PFSK-1 (cell line): ENCODE measurements around the gene IL36A.

Experiments
- FOXP2 ChIP-seq: optimal IDR thresholded peaks from 2 replicates; pipeline ENCODE3; 2011; ENCODE audit warnings: borderline replicate concordance, control low read depth, inconsistent platforms; ENCODE audit not compliant: insufficient read depth; ENCODE audit errors: extremely low read length, extremely low read depth
- POLR2AphosphoS5 ChIP-seq: IDR thresholded peaks from 2 replicates; pipeline ENCODE4 v1.6.1; 2012; ENCODE audit warnings: low read depth, mild to moderate bottlenecking, control low read depth, low read length, moderate library complexity
- SIN3A ChIP-seq: IDR thresholded peaks from 2 replicates; pipeline ENCODE4 v1.6.1; 2012; ENCODE audit warnings: mild to moderate bottlenecking, low read length, moderate library complexity, borderline replicate concordance; ENCODE audit not compliant: insufficient read depth
- TAF1 ChIP-seq: IDR thresholded peaks from 2 replicates; pipeline ENCODE4 v1.6.1; 2012; ENCODE audit warnings: low read length, control low read depth, borderline replicate concordance; ENCODE audit not compliant: insufficient read depth
- TF ChIP-seq, protein P1 (sequence below), 2 experiments: IDR thresholded peaks; 2 replicates each; pipeline versions ENCODE4 v1.6.1 to v1.8.0; 2011 to 2012; ENCODE audit warnings: low read depth in 2 of 2, low read length in 2 of 2, control low read depth in 1 of 2, inconsistent platforms in 1 of 2, mild to moderate bottlenecking in 1 of 2, moderate library complexity in 1 of 2; ENCODE audit not compliant: insufficient read depth in 1 of 2

The IL36A gene

DNA sequence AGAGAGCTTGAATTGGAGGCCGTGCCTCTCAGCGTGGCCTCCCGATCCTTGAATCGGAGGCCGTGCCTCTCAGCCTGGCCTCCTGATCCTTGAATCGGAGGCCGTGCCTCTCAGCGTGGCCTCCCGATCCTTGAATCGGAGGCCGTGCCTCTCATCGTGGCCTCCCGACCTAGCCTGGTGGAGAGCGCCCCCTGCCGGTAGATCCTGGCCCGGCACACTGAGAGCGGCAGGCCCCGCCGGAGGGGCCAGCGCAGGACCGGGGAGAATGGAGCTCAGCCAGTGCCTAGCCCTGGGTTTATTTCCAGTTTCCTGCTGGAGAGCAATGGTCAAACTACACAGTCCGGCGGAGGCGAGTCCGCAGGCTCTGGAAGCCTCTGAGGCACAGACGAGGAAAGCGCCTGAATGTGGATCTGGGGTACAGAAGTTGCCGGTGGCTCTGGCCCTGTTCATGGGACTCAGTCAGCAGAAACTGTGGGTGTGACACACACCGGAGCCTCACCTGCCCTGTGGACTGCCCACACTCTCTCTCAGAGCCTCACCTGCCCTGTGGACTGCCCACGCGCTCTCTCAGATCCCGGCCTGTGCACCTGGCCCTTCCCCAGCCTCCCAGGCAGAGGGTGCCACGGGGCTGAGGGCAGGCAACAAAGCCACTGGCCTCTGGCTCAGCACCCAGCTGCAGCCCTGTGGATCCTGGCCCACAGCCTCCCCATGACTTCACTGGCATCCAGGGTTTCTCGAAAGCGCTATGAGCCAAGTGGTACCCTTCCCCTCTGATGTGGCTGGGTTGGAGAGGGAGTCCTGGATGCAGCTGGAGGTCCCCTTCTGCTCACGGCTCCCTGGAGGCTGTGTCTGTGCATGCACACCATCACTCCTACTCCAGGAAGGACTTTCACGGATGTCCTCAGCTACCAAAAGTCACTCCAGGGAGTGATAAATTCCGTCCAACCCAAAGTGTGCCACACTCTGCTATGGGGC lies 45.9 kb downstream of the IL36A start:
- no peak for TF ChIP-seq POLR2AphosphoS5
- no peak for TF ChIP-seq SIN3A
- TF ChIP-seq, protein P1, sequence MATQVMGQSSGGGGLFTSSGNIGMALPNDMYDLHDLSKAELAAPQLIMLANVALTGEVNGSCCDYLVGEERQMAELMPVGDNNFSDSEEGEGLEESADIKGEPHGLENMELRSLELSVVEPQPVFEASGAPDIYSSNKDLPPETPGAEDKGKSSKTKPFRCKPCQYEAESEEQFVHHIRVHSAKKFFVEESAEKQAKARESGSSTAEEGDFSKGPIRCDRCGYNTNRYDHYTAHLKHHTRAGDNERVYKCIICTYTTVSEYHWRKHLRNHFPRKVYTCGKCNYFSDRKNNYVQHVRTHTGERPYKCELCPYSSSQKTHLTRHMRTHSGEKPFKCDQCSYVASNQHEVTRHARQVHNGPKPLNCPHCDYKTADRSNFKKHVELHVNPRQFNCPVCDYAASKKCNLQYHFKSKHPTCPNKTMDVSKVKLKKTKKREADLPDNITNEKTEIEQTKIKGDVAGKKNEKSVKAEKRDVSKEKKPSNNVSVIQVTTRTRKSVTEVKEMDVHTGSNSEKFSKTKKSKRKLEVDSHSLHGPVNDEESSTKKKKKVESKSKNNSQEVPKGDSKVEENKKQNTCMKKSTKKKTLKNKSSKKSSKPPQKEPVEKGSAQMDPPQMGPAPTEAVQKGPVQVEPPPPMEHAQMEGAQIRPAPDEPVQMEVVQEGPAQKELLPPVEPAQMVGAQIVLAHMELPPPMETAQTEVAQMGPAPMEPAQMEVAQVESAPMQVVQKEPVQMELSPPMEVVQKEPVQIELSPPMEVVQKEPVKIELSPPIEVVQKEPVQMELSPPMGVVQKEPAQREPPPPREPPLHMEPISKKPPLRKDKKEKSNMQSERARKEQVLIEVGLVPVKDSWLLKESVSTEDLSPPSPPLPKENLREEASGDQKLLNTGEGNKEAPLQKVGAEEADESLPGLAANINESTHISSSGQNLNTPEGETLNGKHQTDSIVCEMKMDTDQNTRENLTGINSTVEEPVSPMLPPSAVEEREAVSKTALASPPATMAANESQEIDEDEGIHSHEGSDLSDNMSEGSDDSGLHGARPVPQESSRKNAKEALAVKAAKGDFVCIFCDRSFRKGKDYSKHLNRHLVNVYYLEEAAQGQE (IDR thresholded peaks at IDR 0.05; ENCODE audit: insufficient read depth in 1 of 2, low read depth in 2 of 2, low read length in 2 of 2) = no peak
- no peak for TF ChIP-seq TAF1
- TF ChIP-seq FOXP2 = no peak

DNA sequence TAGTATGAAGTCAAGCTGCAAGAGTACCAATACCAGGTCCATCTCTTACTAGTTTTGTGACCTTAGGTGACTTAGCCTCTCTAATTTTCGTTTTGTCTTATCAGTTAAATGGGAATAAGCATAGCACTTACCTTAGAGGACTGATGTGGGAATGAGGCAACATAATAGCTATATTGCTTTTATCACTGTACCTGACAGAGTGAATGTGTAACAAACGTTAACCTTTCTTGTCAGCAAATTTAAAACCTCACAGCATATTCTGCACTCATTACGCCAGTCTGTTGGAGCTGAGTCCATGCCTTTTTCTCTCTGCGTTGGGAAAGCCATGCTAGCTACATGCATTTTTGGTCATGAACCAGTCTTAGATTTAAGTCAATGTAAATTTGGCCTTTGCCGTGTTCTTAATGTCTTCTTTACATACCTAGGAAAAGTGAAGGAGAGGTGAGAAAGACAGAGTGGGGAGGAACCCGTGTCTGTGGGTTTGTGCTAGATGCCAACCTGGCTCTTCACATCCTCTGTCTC lies 47.2 kb downstream of the IL36A start, which contains the start of gene IL36B:
IL36B (minus strand) TSS at position 472 of the 522 bp plus-strand sequence.
- TF ChIP-seq POLR2AphosphoS5 (no peak), FOXP2 (no peak), TAF1 (no peak)
- TF ChIP-seq, protein P1 (IDR thresholded peaks at IDR 0.05; ENCODE audit: insufficient read depth in 1 of 2, low read depth in 2 of 2, low read length in 2 of 2) = no peak

DNA sequence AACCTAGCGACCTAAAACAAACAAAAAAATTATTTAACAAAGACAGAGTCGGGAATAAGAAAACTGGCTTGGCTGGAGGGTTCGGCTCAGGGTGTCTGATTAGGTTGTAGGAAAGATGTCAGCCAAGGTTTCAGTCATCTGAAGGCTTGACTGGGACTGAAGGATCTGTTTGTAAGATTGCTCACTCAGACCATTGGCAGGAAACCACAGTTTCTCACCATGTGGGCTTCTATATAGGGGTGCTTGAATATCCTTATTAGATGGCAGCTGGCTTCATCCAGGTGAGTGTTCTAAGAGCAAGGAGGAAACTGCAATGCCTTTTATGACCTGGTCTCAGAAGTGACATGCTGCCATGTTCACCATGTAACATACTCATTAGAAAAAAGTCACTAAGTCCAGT lies 48.4 kb downstream of the IL36A start:
- TF ChIP-seq POLR2AphosphoS5 = no peak

DNA sequence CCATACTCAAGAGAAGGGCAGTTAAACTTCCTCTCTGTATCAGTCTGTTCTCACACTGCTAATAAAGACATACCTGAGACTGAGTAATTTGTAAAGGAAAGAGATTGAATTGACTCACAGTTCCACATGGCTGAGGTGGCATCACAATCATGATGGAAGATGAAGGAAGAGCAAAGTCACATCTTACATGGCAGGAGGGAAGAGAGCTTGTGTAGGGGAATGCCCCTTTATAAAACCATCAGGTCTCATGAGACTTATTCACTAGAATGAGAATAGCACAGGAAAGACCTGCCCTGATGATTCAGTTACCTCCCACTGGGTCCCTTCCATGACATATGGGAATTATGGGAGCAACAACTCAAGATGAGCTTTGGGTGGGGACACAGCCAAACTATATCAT lies 48.8 kb downstream of the IL36A start:
- TF ChIP-seq, protein P1 (IDR thresholded peaks at IDR 0.05; ENCODE audit: insufficient read depth in 1 of 2, low read depth in 2 of 2, low read length in 2 of 2) = no peak
- TF ChIP-seq POLR2AphosphoS5 = no peak
- no peak for TF ChIP-seq SIN3A

DNA sequence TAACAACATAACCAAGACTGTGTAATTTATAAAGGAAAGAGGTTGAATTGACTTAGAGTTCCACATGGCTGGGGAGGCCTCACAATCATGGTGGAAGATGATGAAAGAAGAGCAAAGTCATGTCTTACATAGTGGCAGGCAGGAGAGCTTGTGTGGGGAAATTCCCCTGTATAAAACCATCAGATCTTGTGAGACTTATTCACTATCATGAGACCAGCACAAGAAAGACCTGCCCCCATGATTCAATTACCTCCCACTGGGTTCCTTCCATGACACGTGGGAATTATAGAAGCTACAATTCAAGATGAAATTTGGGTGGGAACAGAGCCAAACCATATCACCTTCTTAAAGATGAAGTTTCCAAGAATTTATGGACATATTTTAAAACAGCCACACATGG lies 51.3 kb downstream of the IL36A start:
- TF ChIP-seq FOXP2 (no peak), TAF1 (no peak), SIN3A (no peak), POLR2AphosphoS5 (no peak)
- TF ChIP-seq, protein P1 (IDR thresholded peaks at IDR 0.05; ENCODE audit: insufficient read depth in 1 of 2, low read depth in 2 of 2, low read length in 2 of 2) = no peak
